ENCODE data around the gene RRP9.
"Not testable (repeated sequence)": the region's sequence is repeated elsewhere in the genome, so short reads cannot be mapped to it uniquely, and the experiment has no call there.

The RRP9 gene, protein sequence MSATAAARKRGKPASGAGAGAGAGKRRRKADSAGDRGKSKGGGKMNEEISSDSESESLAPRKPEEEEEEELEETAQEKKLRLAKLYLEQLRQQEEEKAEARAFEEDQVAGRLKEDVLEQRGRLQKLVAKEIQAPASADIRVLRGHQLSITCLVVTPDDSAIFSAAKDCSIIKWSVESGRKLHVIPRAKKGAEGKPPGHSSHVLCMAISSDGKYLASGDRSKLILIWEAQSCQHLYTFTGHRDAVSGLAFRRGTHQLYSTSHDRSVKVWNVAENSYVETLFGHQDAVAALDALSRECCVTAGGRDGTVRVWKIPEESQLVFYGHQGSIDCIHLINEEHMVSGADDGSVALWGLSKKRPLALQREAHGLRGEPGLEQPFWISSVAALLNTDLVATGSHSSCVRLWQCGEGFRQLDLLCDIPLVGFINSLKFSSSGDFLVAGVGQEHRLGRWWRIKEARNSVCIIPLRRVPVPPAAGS

DNA sequence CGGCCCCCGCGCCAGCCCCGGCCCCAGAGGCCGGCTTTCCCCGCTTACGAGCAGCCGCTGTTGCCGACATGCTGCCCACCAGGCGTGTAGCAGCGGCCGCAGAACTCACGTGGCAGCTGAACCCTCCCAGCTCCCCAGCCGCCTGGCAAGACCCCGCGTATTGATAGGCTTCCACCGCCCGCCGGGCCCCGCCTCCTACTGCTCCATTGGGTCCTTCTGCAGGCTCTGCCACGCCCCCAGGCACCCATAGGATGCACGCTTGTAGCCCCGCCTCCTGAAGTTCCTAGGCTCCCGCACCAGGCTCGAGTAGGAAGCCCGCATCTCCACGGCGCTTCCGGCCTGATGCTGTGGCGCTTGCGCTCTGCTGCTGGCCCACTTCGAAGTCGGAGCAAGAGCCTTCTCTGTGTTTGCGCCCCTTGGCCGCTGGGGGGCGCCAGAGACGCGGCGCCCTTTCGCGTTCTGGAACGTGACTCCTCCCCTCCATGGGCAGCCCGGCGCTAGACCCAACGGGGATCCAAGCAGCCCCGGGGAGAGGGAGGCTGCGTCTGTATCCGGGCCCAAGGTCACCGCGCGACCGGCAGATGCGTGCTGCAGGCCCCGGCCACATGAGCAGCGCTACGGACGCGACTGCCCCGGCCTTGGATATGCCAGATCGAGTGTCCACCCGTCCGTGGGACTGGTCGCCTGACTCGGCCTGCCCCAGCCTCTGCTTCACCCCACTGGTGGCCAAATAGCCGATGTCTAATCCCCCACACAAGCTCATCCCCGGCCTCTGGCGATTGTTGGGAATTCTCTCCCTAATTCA, at the start of gene RRP9, which contains the start of gene PARP3:
Gene RRP9 (minus strand): TSS at position 107 of the 805 bp plus-strand sequence. CDS start 37 bp downstream, at position 70.
Gene PARP3 (plus strand): TSS at position 566 of the 805 bp plus-strand sequence. CDS start 993 bp downstream, outside the sequence.
- DNase-seq: peak; percentile 100

DNA sequence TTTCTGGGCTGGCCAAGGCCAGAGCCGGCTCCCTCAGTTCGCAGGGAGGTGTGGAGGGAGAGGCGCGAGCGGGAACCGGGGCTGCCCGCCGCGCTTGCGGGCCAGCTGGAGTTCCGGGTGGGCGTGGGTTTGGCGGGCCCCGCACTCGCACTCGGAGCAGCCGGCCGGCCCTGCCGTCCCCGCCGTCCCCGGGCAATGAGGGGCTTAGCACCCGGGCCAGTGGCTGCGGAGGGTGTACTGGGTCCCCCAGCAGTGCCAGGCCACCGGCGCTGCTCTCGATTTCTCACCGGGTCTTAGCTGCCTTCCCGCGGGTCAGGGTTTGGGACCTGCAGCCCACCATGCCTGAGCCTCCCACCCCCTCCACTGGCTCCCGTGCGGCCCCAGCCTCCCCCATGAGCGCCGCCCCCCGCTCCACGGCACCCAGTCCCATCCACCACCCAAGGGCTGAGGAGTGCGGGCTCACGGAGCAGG, 48.8 kb upstream of the RRP9 start:
- DNase-seq: not testable (repeated sequence)

DNA sequence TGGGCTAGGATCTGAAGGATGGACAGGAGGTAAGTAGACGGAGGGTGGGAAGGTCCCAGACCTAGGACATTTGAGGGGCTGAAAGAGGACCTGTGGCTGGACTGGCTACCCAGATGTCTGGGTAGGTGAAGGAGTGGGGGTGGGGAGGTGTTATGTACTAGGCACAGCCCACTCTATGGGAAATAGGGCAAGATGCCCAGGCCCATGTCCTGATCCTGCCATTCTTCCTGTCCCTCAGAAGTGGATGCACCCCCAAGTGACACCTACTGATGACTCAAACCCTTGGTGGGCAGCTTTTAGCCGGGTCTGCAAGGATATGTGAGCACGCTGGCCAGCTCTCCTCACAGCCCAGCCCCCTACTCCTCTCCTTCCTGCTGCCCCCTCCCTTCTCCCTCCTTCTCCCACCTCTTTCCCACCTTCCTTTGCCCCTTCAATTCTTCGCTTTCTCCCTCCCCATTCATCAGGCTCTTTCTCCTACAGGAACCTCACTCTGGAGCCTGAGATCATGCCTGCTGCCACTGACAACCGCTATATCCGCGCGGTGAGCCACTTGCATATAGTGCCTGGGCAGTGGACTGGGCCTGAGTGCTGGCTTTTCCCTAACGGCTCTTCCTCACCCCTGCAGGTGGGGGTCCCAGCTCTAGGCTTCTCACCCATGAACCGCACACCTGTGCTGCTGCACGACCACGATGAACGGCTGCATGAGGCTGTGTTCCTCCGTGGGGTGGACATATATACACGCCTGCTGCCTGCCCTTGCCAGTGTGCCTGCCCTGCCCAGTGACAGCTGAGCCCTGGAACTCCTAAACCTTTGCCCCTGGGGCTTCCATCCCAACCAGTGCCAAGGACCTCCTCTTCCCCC, 46.8 kb upstream of the RRP9 start:
- no peak for DNase-seq

DNA sequence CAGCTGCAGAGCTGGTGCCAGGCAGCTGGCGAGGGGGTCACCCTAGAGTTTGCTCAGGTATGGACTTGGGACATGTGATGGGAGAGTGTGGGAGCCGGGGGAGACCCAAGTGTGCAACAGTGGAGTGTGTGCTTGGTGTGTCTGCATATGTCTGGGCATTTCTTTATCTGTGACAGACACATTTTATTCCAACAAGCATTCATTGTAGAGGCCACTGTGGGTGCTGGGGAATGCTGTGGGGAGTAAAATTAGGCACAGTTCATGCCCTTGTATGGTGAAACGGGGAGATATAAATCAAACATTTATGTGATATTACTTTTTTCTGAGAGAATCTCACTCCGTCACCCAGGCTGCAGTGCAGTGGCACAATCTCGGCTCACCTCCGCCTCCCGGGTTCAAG, 45.9 kb upstream of the RRP9 start:
- no peak for DNase-seq

DNA sequence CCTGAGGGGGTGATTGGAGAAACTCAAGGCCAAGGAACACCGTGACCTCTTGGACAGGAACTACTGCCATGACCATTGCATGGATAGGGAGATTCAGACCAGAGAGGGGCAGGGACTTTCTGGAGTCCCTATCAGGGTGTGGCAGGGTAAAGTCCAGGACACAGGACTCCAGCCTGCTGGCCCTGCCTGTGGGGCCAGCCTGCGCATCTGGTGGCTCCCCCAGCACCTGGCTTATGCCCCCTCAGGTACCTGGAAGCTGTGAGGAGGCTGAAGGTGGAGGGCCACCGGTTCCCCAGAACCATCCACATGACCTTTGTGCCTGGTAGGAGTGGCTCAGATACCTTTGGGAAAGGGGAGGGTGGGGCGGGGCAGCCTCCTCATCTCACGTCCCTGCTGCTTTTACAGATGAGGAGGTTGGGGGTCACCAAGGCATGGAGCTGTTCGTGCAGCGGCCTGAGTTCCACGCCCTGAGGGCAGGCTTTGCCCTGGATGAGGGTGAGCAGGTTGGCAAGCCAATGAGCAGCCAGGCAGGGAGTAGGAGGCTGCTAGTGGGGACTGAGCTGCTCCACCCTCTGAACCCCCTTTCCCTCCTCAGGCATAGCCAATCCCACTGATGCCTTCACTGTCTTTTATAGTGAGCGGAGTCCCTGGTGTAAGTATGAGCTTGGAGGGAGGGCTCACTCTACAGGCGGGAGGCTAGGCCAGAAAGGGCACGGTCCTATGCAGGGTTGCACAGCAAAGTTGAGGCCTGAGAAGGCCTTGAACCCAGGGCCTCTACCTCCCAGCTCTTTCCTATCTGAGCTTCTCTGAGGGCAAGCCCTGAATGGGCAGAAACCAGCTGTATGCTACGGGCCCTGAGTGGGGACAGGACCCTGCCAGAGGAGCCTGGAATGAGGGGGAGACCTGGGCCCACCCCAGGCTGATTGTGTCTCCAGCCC, 44.6 kb upstream of the RRP9 start:
- no peak for DNase-seq

DNA sequence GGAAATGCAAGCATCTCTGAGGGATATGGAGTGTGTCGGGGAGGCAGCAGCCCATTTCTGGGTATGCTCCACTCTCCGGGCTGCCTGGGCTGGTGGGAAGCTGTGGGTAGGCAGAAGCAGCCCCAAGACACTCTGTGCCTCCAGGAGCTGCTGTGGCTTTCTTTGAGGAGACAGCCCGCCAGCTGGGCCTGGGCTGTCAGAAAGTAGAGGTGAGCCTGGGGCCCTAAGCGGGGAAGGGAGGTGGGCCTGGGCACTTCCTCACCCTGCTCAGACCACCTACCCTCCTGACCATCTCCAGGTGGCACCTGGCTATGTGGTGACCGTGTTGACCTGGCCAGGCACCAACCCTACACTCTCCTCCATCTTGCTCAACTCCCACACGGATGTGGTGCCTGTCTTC, 43.4 kb upstream of the RRP9 start:
- no peak for DNase-seq

DNA sequence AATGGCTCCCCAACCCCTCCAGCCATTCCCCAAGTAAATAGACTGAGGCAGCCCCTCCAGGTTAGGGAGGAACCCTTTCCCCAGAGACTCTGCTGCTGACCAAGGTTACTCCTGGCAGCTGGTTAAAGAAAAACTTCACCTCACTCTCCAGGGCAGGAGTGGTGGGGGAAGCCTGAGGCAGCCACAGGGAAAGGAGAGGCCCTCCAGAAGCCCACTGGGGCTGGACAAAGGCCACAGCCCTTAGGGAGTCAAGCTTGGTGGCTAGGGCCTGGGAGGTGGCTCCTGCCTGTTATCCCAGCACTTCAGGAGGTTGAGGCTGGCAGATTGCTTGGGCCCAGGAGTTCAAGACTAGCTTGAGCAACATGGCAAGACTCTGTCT, 42.6 kb upstream of the RRP9 start:
- no peak for DNase-seq

DNA sequence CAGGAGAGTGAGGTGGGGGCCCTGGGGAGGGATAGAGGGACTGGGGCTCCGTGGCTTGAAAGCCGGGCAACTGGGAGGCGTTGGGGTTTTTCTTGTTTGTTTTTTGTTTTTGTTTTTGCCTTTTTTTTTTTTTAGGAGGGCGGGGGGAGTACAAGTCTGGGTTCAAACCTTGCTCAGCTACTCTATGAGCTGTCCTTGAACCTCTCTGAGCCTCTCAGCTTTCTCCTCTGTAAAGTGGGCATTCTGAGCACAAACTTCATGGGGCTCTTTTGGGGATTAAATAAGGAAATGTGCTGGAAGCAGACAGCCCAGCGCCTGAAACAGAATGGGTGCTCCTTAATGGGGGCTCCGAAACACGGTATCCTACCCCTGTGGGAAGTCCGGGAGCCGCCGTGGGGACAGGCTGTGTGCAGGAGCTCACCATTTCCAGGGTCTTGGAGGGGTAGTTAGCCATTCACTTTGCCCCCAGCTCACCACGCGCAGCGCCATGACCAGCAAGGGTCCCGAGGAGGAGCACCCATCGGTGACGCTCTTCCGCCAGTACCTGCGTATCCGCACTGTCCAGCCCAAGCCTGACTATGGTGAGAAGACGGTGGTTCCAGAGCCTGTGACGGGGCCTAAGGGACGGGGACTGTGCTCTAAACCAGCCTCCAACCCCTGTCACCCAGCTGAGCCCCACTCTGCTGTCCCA, 42.0 kb upstream of the RRP9 start:
- DNase-seq: no peak

DNA sequence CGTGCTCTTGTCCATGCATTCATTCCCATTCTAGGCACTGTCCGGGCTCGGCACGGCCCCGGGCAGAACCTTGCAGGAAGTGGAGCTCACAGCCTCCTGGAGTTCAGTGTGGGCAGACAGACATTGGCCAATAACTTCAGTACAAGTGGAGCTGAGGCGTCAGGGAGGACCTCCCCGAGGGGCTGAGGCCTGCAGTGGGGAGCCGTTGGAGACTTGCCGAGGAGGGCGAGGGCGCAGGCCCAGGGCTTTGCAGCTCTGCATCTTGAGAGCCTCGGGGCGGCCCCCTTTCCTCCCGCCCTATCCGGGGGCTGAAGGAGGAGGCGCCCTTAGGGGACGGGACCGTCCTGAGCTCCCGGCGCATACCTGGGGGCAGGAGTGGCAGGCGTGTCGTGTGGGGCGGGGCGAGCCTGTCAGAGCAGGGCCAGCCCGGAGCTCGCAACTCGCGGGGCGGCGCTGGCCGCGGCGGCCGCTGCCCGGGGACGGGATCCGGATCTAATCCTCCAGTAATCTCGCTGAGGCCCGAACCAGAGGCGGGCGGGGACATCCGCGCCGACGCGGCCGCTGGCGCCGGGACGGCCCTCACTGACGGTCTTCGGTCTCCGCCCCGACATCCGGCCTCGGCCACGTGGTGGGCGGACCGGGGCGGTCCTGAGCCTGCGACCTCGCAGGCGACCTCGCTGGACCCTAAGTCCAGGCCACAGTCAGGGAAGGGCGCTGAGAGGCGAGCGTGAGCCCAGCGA, 41.3 kb upstream of the RRP9 start, which contains the start of gene ACY1:
Gene ACY1 (plus strand): TSS at position 698 of the 740 bp plus-strand sequence. CDS start 530 bp downstream, outside the sequence.
- peak; percentile 78 for DNase-seq

DNA sequence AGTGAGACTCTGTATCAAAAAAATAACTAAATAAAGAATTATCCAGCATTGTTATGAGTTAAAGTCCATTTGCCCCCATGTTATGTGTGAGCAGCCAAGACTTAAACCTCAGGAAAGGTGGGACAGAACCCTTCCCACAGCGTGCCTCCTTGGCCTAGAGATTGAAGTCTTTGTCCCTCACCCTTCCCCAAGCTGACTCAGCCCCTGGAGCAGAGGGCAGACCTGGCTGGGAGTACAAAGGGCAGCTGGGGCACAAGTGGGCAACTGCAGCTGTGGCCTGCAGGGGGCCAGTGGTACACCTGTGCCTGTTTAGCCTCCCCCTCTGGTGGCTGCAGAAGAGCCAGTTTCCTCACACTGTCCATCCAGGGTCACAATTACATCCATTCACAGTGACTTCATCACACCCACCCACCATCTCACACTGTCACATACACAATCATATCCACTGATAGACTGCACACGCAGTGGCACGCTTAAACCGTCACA, 40.7 kb upstream of the RRP9 start:
- peak; percentile 20 for DNase-seq

DNA sequence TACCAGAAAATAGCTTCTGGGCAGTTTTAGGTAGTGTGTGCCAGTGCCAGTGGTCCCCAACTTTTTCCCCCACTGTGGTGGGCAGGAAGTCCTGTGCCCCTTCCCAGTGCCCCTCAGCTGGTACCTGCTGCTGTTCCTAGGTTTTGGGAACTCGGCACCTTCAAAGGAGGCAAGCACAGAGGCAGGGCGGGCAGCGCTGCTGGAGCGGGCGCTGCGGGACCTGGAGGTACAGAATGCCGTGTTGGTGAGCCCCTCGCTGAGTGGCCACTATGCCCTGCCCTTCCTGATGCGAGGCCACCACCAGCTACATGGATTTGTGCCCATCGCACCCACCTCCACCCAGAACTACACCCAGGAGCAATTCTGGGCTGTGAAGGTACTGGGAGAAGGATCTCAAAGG, 38.5 kb upstream of the RRP9 start:
- no peak for DNase-seq

DNA sequence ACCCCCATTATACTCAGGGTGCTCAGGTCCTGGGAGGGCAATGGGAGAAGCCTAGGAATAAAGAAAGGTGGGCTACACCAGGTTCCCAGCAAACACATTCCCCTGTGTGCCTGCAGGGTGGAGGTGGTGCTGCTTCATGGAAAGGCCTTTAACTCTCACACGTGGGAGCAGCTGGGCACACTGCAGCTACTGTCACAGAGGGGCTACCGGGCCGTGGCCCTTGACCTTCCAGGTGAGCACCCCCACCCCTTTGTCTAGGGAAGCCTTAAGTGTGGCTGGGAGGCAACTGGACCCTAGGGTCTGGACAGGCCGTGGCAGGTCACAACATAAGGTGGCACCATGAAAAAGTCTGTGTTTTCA, 36.4 kb upstream of the RRP9 start:
- DNase-seq: no peak

DNA sequence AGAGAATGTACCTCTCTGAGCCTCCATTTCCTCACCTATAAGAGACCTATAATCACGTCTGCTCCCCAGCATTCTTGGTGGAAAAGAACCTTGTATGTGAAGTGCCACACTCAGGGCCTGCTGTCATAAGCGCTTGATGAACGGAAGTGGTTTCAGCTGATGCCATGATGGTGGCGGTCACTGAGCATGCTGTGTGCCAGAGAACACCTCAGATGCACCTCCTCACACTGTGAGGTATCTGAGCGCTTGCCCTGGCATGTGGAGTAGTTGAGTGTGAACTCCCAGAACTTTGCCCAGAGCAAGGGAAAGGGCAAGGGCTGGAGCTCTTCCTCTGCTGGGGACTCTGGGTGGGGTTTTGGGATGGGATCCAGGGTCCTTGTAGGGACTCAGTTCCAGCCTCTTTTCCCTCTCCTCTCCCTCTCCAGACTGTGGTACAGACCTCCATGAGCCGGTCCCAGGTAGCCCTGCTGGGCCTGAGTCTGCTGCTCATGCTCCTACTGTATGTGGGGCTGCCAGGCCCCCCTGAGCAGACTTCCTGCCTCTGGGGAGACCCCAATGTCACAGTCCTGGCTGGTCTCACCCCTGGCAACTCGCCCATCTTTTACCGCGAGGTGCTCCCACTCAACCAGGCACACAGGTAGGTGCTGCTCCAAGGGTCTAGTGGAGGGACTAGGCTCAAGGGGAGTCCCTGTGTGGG, 35.9 kb upstream of the RRP9 start:
- DNase-seq: peak; percentile 55

DNA sequence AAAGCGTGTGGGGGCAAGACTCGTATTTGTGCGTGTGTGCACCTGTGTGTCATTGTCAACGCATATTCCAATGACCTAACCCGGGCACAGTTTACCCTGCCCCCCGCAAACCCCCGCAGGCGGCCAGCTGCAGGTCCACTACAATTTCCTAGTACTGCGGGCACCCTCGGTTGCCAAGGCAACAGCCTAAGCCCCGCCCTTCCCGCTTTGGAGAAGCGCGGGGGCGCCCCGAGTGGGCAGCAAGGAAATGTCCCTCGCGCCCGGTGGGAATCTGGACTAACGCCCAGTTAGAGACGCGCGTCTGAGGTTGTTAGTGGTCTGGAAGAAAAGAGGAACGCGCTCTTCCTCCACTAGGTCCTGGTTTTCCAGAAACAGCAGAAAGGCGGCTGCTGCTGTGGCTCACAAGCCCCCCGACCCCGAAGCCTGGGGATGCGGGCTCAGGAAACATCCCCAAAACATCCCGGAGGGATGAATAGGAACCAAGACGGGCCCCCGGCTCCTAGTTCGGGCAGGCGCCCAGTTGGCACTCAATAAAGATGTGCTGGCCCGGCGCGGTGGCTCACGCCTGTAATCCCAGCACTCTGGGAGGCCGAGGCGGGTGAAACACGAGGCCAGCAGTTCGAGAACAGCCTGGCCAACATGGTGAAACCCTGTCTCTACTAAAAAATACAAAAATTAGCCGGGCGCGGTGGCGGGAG, 34.3 kb upstream of the RRP9 start:
- DNase-seq: peak; percentile 50

DNA sequence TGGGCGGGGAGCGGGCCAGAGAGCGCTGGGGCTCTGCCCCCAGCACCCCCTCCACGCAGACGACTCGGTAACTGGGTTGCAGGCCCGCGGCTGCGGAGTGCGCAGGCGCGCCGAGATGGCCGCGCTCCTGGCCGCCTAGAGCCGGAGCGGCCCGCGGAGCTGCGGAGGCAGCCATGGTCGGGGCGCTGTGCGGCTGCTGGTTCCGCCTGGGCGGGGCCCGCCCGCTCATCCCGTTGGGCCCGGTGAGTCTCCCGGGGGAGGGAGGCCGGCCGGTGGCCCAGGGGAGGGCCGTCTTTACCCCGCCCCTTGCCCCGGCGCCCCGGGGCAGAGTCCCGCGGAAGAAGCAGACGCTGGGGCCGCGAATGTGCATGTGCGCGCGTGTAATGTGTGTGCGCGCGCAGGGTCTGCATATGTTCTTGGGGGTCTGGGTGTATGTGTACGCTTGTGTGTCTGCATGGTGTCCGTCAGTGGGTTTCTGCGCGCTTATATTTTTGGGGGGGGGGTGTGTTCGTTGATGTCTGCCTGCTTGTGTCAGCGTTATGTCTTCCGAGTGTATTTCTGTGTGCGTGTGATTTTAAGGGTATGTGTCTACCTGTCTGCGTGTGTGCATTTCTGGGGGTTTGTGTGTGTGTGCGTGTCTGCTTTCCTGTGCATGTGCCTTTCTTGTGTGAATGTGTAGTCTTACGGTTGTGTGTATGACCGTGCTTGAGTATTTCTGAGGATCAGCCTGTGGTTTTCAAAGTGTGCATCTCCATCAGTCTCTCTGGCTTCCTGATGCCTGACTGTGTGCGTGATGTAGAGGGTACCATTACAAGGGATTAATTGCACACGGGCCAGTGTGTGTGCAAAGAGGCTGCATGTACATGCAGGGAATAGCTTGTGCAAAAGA, 33.5 kb upstream of the RRP9 start, which contains the start of gene ABHD14A:
Gene ABHD14A (plus strand): TSS at position 102 of the 889 bp plus-strand sequence. CDS start 72 bp downstream, at position 174.
- peak; percentile 86 for DNase-seq

DNA sequence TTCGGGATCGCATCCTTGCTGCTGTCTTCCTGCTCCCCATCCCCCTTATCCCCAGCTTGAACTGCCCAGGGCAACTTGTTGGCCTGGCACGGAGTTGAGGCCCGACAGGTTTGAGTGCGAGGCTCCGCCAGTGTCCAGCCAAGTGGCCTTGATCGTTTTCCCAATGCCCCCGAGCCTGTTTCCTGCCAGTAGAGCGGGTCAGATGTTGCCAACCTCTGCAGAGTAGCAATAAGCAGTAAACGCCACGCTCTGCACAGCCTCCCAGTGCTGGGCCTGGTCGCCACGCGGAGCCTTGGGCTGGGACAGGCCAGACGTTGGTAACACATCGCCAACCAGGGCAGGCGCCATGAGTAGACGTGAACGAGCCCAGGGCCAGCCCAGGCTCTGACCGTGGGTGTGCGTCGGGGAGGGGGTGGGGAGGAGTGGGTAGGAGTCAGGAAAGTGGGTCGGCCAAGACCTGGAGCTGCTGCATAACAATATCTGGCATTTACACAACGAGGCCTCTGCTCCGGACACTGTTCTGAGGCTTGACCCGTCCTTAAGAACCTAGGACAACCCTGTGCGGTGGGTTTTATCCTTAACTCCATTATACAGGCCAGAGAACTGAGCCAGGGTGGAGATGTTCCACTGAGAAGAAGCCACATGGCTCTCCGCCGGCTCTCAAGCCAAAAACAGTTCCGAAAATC, 32.7 kb upstream of the RRP9 start:
- DNase-seq: no peak

DNA sequence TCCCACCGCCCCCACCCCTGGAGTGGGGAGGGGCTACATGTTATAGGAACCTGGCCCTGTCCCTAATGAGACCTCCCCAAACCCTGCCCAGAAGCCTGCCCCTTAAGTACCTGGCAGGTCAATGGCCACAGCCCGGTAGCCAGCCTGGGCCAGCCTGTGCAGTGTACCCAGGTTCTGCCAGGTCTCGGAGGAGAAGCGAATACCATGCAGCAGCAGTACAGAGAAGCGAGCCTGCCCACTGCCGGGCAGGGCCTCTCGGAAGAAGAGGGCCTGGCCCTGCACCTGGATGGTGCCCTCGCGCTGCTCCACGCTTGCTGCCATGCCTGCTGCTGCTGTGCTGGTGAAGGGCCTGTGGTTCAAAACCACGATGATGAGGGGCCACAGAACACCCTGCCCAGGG, 29.6 kb upstream of the RRP9 start:
- no peak for DNase-seq
